ENCODE results near the gene AIF1L.
"Not testable (repeated sequence)": the region's sequence is repeated elsewhere in the genome, so short reads cannot be mapped to it uniquely, and the experiment has no call there.

Gene AIF1L

DNA sequence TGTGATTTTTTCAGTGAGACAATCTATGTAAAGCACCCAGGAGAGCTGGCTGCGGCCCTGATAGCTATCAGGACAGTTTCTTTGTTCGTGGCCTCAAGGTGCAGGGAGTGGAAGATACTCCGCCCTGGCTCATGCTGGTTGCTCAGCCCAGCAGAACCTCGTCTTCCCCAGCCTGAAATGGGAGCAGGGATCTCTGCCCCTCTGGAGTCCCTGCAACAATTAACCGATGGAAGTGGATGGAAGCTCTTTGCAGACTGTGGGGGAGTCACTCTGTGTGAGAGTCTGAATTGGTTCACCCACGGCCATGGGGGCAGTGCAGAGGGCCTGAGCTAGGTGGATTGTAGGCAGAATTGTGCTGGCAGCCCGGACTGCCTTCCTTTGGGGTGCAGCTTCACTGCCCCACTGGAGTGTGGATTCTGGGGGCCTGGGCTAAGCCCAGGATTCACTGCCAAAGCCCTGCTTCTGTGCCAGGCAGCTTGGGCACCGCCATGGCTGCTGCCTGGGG lies 2.8 kb downstream of the AIF1L start:
- no peak for DNase-seq (ENCODE audit: low spot score)

DNA sequence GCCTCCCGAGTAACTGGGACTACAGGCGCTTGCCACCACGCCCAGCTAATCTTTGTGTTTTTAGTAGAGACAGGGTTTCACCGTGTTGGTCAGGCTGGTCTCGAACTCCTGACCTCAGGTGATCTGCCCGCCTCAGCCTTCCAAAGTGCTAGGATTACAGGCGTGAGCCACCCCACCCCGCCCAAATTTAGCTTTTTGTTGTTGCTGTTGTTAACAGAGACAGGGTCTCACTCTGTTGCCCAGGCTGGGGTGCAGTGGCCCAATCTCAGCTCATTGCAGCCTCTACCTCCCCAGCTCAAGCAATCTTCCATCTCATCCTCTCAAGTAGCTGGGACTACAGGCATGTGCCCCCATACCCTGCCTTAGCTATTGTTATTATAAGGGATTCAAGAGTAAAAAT lies 3.5 kb downstream of the AIF1L start:
- not testable (repeated sequence) for DNase-seq (ENCODE audit: low spot score)

DNA sequence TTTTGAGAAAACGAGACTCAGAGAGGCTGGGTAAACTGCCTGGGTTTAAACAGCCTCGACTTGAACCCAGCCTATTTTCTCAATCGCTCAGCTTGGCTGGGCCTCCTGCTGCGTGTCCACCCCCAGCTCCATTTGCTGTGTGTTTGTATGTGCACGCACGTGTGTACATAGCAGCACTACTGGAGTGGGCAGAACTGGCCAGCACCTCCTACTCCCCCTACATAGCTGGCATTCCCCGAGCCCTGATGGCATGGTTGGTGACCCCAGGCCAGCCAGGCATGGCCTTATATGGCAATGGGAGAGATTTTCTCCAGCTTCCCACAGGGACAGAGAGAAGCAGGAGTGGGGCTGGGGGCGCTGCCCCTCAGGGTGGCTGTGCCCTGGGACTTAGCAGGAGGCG lies 4.1 kb downstream of the AIF1L start:
- DNase-seq (ENCODE audit: low spot score): peak; percentile 47

DNA sequence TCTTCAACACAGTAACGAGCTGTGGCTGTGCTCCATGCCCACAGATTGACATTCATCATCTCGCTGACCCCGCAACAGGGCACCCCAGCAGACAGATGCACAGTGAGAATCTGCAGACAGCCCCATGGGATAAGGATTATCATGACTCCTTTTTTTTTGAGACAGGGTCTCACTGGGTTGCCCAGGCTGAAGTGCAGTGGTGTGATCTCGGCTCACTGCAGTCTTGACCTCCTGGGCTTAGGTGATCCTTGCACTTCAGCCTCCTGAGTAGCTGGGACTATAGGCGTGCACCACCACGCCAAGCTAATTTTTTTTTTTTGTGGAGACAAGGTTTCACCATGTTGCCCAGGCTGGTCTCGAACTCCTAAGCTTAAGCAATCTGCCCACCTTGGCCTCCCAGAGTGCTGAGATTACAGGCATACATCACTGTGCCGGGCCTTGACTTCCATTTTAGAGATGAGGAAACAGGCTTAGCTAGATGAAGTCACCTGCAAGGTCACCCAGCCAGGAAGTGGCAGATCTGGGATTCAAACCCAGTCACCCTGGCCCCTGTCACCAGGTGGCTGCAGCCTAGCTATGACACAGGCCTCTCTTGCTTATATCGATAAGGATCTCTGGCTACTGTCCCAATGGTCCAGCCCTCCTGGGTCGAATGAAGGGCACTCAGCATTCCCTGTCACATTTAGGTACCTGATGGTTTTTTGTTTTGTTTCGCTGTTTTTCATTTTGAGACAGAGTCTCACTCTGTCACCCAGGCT lies 5.1 kb downstream of the AIF1L start:
- no peak for DNase-seq (ENCODE audit: low spot score)

DNA sequence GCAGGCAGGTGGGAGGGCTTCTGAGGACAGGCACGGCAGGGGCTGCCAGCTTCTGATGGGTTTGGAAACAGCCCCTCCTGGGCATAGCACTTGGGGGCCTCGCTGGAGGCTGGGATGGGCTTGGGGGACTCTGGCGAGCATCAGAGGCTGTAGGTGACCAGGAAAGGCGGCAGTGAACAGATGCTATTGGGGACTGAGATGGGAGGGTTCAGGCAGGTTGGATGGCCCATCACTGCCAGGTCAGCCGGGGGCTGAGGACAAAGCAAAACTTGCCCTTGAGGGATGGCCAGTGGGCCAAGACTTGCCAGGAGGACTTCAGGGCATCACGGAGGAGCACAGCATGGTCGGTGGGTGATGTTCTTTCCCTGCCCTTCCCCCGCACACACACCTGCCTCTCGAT lies 6.7 kb downstream of the AIF1L start:
- no peak for DNase-seq (ENCODE audit: low spot score)

DNA sequence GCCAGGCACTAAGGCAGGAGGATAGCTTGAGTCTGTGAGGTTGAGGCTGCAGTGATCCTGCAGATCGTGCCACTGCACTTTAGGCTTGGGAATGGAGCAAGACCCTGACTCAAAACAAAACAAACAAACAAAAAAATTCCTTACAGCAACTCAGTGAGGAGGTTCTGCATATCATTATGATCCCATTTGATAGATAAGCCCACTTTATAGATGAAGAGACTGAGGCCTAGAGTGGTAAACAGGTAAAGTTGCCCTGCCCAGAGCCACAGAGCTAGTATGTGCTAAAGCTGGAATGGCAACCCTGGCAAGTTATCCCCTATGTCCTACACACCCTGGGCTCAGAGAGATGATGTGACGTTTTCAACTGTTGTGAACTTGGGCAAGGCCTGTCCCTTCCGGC lies 7.2 kb downstream of the AIF1L start:
- DNase-seq (ENCODE audit: low spot score): no peak

DNA sequence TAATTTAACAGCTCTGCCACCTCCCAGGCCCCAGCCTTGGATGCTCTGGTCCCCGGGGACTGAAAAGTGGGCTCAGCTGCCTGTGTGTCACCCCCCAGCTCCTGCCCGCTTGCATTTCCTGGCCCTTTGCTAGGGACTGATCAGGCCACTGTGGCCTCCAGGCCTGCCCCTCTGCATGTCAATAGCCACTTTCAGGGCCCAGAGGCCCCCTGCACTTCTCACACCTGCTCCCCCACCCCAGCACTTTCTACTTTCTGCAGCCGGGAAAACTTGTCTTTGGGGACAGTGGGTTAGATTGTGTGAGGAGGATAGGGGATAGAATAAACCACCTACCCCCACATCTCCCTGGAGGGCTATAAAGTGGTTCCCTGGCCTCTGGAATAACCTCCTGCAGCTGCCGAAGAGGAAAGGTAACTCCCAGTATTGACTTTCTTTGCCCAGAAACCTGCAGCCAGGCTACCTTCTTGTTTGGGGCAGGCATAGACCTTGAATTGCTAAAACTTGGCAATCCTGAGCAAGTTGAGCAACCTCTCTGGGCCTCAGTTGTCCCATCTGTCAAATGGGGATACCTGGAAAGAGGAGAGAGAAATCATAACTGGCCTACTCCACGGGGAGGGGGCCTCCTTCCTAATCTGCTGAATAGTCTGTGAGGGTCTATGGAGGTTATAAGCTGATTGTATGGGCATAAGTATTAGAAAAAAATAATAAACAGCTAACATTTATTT lies 7.8 kb downstream of the AIF1L start:
- DNase-seq (ENCODE audit: low spot score): no peak

DNA sequence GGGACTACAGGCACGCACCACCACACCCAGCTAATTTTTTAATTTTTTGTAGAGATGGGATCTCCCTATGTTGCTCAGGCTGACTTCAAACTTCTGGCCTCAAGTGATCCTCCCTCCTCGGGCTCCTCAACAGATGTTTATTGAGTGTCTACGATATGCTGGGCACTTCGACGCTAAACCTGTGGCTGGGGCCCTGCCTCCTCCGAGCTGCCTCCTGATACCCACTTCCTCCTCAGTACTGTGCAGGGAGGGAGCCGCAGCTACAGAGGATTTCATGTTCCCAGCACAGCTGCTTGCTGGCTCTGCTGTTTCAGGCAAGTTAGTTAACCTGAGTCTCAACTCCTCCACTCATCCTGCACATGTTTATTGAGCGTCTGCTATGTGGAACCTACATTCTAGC lies 9.6 kb downstream of the AIF1L start:
- no peak for DNase-seq (ENCODE audit: low spot score)

DNA sequence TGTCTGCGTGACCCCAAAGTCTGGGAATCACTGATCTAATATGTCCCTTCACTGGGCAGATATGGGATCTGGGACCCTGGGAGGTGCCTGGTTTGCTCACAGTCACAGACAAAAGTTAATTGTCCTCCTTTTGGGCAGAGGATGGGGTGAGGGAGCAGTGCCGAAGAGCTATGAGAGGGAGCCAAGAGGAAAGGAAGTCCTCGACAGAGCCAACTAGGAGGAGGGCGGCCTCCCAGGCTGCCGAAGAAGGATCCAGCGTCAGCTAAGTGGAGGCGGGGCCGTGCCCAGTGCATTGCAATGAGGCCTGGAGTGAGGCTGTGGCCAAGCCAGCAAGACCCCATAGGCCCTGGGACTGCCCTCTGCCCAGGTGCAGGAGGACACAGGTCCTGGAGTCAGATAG lies 11.4 kb downstream of the AIF1L start:
- DNase-seq (ENCODE audit: low spot score): no peak

DNA sequence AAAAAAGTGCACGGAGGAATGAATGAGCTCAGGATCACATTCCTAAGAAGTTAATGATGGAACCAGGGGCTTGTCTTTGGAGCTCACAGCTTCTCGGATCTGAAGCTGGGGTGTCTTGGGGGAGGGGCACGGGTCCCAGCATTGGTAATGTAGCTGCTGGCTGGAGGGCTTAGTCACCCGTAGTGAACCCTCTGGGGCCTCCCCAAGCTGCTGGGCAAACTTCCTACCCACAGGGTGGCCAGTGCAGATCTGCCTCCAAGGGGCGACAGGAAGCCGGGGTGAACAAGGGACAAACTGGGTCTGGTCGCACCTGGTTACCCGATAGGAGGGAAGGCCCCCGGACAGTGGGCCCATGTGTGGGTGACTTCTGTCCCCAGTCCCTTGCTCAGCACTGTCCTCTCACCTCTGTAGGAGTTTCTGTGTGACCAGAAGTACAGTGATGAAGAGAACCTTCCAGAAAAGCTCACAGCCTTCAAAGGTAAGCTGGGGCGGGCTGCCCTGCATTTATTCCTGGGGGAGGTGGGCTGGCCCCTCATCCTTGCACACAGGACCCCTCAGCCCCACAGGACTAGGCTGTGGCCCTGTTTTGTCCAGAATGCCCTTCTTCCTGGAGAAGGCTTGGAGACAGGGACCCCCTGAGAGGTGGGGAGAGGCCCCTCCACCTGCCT lies 15.0 kb downstream of the AIF1L start:
- no peak for DNase-seq (ENCODE audit: low spot score)

DNA sequence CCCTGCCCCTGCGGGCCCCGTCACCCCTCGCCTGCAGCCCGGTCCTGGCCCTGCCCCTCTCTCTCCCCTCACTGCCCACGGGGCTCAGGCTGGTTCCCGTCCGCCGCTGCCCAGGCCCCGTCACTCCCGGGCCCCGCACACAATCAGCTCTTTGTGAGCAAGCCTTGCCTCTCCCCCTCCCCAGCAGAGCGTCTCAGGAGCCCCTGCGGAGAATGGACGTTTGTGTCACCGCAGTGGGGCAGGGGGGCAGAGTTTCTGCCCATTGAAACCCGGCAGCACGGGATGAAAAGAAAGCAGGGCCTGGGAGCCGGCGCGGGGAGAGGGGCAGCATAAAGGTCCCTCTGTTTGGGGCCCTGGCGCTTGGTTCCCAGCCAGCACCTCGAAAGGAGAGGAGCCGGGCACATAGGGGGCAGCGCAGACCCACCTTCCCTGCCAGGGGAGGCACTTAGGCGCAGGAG lies 15.6 kb downstream of the AIF1L start:
- DNase-seq (ENCODE audit: low spot score): no peak

DNA sequence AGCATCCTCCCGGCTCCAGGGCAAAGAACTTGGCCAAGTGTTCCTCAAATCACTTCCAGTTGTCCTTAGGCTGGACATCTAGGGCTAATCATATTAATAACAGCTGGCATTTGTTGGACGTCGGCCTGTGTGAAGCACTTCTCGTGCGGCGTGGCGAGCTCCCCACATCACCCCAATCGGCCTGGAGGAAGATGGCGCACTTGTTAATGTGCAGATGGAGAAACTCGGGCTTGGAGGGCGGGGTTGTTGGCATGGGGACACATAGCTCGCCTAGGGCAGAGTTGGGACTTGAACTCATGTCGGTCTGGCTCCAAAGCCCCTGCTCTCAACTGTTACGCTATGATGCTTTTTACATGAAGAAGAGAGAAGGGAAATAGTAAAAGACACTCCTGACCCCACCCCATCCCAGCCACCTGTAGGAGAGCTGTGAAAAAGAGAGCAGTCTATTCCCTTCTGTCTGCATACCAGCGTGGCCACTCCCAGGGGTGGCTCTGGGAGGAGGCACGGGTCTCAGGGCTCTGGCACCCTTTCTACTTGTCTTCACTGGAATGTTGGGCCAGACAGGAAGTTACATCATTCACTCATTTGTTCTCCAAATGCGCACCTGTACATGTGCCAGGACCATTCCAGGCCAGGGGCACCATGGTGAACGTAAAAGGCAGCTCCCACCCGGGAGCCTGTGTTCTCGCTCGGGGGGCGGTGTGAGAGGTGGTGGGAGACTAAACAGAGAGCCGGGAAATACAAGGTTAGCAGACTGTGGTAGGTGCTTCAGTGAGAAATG lies 16.2 kb downstream of the AIF1L start:
- no peak for DNase-seq (ENCODE audit: low spot score)

DNA sequence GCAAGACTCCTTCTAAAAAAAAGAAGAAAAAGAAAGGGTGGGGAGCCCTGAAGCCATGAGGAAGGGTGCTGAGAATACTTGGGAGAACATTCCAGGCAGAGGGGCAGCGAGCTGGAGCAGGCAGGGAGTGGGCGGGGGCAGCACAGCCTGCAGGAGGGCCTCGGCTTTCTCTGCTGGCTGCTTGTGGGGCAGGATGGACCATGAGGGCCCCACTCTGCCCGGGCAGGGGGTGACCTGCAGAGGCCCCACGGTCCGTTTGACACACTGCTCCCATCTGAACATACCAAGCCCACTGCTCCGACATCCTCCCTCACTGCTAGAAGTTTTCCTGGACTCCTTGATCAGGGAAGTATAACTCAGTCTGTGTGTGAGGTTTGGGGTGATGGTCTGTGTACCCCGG lies 17.3 kb downstream of the AIF1L start:
- no peak for DNase-seq (ENCODE audit: low spot score)

DNA sequence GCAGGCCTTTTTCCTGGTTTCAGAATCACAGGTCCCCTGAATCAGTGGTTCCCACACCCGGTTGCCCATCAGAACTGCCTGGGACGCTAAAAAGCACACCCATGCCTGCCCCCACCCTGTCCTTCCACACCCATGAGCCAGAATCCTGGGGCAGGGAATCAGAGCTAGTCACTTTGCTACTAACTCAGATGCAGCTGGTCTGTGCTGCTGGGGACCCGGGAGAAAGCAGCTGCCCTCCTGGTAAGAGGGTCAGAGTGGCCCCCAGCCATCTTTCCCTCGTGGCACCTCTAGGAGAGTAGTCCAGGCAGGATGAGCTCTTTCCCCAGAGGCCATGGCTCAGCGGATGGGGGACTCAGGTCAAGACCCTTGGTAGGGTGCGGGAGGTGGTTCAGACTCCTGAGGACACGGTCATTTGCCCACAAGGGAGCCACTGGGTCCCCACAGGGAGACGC lies 17.8 kb downstream of the AIF1L start:
- no peak for DNase-seq (ENCODE audit: low spot score)

DNA sequence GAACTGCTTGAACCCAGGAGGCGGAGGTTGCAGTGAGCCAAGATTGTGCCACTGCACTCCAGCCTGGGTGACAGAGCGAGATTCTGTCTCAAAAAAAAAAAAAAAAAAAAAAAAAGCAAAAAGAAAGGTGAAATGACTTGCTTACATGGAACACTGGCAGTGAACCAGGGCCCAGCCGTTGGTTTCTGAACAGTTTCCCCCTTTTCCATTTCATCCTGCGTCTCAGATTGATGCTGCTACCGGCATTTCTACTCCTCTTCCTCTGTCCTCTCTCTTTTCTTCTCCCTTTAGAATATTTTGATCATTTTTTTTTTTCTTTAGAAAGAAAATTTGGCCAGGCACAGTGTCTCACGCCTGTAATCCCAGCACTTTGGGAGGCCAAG lies 19.0 kb downstream of the AIF1L start:
- not testable (repeated sequence) for DNase-seq (ENCODE audit: low spot score)

DNA sequence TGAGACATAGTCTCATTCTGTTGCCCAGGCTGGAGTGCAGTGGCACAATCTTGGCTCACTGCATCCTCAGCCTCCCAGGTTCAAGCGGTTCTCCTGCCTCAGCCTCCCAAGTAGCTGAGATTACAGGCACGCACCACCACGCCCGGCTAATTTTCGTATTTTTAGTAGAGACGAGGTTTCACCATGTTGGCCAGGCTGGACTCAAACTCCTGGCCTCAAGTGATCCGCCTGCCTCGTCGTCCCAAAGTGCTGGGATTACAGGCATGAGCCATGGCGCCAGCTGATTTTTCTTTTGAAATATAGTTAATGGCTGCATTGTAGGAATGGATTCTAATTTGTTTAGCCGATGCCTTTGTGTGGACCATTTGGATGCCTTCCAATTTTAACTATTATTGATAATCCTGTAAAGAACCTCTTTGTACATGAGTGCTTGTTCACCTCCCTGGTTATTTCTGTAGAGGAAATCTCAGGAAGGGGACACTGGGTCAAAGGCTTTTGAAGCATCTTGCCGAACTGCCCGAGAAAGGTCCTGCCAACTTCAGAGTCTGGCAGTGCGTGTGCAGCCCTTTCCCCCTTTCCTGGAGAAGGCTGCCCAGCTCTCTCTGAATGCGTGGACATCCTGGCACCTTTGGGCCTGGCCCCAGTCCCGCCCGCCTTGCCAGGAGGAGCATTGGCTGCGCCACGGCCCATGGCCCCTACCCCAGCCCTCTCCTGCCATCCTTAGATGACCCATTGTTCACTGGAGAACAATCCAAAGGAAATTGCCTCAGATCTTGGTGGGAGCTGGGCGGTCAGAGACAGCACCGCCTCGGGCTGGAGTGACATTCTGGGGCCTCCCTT lies 20.2 kb downstream of the AIF1L start:
- no peak for DNase-seq (ENCODE audit: low spot score)

DNA sequence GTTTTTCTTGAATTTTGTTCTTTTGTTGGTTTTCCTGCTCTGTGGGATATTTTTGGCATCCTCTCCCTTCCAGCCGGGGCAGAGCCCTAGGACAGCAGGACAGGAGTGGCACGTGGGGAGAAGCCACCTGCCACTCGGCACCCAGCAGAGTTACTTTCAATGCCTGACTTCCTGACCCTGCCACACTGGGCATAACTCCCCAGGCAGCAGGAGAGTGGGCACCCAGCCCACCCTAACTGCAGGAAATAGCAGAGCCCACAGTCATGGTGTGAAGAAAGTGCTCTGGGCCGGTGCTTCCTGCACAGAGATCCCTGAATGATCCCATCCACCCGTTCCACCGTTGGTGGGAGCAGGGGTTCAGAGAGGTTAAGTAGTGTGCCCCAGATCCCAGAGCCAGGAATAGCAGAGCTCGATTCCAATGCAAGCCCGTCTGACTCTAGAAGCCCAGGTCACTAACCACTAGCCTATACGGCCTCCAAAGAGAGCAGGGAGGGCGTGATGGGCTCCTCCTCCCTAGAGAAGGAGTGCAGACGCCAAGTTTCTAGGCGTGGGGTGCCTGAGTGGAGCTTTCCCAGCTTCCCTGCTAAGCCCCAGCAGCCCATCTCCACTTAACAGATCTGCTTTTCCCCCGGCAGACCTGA lies 20.9 kb downstream of the AIF1L start:
- no peak for DNase-seq (ENCODE audit: low spot score)

DNA sequence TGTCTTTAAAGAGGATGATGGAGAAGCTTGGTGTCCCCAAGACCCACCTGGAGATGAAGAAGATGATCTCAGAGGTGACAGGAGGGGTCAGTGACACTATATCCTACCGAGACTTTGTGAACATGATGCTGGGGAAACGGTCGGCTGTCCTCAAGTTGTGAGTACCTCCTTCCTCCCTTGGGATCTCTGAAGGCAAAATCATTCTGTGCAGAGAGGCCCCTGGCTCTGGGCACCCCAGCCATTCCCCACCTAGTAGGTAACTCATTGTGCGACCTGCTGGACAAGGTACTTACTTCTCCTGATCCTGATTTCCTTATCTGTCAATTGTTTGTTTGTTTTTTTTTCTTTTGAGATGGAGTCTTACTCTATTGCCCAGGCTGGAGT lies 21.4 kb downstream of the AIF1L start:
- no peak for DNase-seq (ENCODE audit: low spot score)

DNA sequence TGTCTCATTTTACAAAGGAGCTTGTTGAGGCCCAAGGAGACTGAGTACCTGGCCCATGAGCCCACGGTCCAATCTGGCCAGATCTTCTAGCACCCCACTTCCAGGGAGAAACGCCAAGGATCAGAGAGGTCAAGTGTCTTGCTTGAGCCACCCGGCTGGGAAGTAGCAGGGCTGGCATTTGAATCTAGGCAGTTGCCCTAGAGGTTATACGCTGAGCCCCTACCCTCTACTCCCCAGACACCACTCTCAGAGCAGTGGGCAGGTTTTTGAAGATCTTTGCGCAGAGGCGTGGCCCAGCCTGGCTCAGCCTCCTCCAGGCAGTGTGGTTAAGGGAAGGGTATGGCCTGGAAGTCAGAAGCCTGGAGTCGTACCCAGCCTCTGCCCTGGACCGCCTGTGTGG lies 23.3 kb downstream of the AIF1L start:
- DNase-seq (ENCODE audit: low spot score): no peak

DNA sequence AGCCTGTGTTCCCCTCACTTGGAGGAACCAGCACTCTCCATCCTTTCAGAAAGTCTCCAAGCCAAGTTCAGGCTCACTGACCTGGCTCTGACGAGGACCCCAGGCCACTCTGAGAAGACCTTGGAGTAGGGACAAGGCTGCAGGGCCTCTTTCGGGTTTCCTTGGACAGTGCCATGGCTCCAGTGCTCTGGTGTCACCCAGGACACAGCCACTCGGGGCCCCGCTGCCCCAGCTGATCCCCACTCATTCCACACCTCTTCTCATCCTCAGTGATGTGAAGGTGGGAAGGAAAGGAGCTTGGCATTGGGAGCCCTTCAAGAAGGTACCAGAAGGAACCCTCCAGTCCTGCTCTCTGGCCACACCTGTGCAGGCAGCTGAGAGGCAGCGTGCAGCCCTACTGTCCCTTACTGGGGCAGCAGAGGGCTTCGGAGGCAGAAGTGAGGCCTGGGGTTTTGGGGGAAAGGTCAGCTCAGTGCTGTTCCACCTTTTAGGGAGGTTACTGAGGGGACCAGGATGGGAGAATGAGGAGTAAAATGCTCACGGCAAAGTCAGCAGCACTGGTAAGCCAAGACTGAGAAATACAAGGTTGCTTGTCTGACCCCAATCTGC lies 24.4 kb downstream of the AIF1L start:
- DNase-seq (ENCODE audit: low spot score): no peak

Data from AG08396 (cell line).